Renal cortical epithelial cell (primary cell): Measurements from ENCODE around the gene PDK2. TPM values are rescaled to one million over a fixed set of nuclear protein-coding genes. Genes with fewer than 3 reads are reported as not detected.
A peak's percentile ranks its signal among the peaks of the same experiment; 100 is the strongest.

Experiments
- DNase-seq: peaks from one replicate; pipeline ENCODE4 v3.0.0-alpha.2; 2011; ENCODE audit warnings: low read depth
- total RNA-seq: library from RNA; depleted of rRNA; stranded (reverse); fragments of >200 nt; gene quantifications from 2 replicates; pipeline ENCODE4 v1.2.3, GENCODE V29; 2014

The PDK2 gene
- 4.2 and 37.9 TPM in 2 replicates for total RNA-seq

GRCh38 chr17:50094753-50095619, at the start of gene PDK2:
PDK2 (plus strand) TSS chr17:50095351; CDS start chr17:50095436, 85 bp downstream.
- peak; percentile 80 for DNase-seq

GRCh38 chr17:50046179-50046578, 49.0 kb upstream of the PDK2 start:
- no peak for DNase-seq

GRCh38 chr17:50046667-50047066, 48.5 kb upstream of the PDK2 start:
- DNase-seq = no peak

GRCh38 chr17:50047083-50047482, 48.1 kb upstream of the PDK2 start:
- DNase-seq = no peak

- DNase-seq = peak; percentile 96
These were observed 47.5 kb upstream of the PDK2 start for GRCh38 chr17:50047488-50048126.

- no peak for DNase-seq
These were observed 46.9 kb upstream of the PDK2 start for GRCh38 chr17:50048146-50048720.

GRCh38 chr17:50048988-50049387, 46.2 kb upstream of the PDK2 start:
- no peak for DNase-seq

- no peak for DNase-seq
These were observed 45.5 kb upstream of the PDK2 start for GRCh38 chr17:50049636-50050035.

GRCh38 chr17:50050431-50051032, 44.6 kb upstream of the PDK2 start:
- DNase-seq = no peak

GRCh38 chr17:50051082-50051576, 44.0 kb upstream of the PDK2 start:
- DNase-seq = peak; percentile 96

- peak; percentile 50 for DNase-seq
These were observed 43.5 kb upstream of the PDK2 start for GRCh38 chr17:50051606-50052005.

- DNase-seq = no peak
These were observed 42.8 kb upstream of the PDK2 start for GRCh38 chr17:50052241-50052796.

- DNase-seq = no peak
These were observed 42.1 kb upstream of the PDK2 start for GRCh38 chr17:50052822-50053653.

GRCh38 chr17:50053654-50053960, 41.5 kb upstream of the PDK2 start:
- no peak for DNase-seq

GRCh38 chr17:50055055-50055425, 40.1 kb upstream of the PDK2 start:
- DNase-seq = peak; percentile 87

- peak; percentile 90 for DNase-seq
These were observed 39.5 kb upstream of the PDK2 start, which contains the start of gene ITGA3 for GRCh38 chr17:50055426-50056216. ITGA3 (plus strand) TSS chr17:50056110; CDS start chr17:50056440, 330 bp downstream.

- DNase-seq = no peak
These were observed 38.8 kb upstream of the PDK2 start for GRCh38 chr17:50056217-50056960.

GRCh38 chr17:50056961-50057330, 38.2 kb upstream of the PDK2 start:
- DNase-seq = no peak

- no peak for DNase-seq
These were observed 37.6 kb upstream of the PDK2 start for GRCh38 chr17:50057521-50057991.
